NB4 (cell line): Measurements from ENCODE around the gene CHMP2B.

Experiments
- DNase-seq: peaks from one replicate; pipeline ENCODE4 v3.0.0; 2010; ENCODE audit warnings: low read depth
- H3K4me3 ChIP-seq: one replicate; pipeline ENCODE4 v1.5.1; 2011; ENCODE audit warnings: mild to moderate bottlenecking, low read depth, low read length, moderate library complexity
- MYC ChIP-seq: IDR thresholded peaks from 2 replicates; pipeline ENCODE4 v1.6.1; 2011; ENCODE audit warnings: low read depth, low read length
- POLR2A ChIP-seq: IDR thresholded peaks from 2 replicates; pipeline ENCODE4 v1.6.1; 2011; ENCODE audit warnings: mild to moderate bottlenecking; ENCODE audit not compliant: insufficient read length; ENCODE audit errors: extremely low read depth
- TF ChIP-seq, protein P1 (sequence below): IDR thresholded peaks from one replicate; pipeline ENCODE4 v1.5.1; 2012; ENCODE audit warnings: low read depth, low read length
- TF ChIP-seq, protein P2 (sequence below): IDR thresholded peaks from 2 replicates; pipeline ENCODE4 v1.6.1; 2011; ENCODE audit warnings: low read depth, low read length

CHMP2B gene, protein sequence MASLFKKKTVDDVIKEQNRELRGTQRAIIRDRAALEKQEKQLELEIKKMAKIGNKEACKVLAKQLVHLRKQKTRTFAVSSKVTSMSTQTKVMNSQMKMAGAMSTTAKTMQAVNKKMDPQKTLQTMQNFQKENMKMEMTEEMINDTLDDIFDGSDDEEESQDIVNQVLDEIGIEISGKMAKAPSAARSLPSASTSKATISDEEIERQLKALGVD

DNA sequence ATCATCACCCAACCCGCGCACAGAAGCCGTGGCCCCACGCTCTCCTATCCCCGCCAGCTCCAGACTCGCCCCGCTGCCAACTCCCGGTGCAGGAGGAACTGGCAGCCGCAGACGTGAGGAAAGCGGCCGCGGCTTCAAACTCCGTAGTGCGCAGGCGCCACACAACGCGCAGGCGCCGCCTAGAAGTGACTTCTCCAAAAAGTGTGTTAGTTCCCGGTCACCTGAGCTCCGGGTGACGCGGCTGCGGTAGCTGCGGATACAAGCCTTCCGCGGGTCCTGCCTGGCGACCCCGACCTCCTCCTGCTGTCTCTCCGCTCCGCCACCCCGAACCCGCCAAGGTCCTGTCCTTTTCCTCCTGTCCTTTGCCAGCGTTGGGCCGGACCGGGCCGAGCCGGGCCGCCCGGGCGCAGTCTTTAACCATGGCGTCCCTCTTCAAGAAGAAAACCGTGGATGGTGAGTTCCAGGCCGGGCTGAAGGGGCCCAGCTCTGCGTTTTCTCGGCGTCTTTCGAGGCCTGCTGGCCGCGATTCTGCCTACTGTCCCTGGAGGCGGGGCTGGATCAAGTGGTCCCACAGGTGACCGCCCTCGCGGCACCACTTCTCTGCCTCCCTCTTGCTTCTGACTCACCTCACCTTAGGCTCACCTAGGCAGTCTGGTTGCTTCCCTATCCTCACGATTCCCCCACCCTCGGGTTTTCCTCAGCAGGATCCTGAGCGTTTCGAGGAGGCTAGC is at the start of gene CHMP2B:
Gene CHMP2B (plus strand): TSS at position 206 of the 731 bp plus-strand sequence. CDS start 214 bp downstream, at position 420.
- peak; percentile 60 for TF ChIP-seq POLR2A
- TF ChIP-seq, protein P1, sequence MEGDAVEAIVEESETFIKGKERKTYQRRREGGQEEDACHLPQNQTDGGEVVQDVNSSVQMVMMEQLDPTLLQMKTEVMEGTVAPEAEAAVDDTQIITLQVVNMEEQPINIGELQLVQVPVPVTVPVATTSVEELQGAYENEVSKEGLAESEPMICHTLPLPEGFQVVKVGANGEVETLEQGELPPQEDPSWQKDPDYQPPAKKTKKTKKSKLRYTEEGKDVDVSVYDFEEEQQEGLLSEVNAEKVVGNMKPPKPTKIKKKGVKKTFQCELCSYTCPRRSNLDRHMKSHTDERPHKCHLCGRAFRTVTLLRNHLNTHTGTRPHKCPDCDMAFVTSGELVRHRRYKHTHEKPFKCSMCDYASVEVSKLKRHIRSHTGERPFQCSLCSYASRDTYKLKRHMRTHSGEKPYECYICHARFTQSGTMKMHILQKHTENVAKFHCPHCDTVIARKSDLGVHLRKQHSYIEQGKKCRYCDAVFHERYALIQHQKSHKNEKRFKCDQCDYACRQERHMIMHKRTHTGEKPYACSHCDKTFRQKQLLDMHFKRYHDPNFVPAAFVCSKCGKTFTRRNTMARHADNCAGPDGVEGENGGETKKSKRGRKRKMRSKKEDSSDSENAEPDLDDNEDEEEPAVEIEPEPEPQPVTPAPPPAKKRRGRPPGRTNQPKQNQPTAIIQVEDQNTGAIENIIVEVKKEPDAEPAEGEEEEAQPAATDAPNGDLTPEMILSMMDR = no peak
- peak; percentile 89 for DNase-seq
- peak within 1 kb of the TSS; percentile 85 for H3K4me3 ChIP-seq

DNA sequence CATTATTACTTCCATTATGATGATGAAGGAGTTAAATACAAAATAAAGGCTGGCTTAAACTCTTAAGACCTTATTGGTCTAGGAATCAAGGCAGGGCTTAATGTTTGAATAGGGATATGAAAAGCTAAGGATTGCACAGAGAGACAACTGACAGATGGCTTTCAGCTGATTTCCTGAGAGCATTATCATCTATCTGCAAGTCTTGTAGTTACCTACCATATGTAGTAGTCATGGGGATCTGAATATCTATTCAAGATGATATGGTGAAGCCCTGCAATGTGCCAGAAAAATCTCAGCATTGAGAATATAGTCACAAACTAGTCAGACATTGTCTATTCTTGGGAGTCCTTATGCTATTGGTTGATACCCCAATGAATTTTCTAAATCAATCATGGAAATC is 47.5 kb upstream of the CHMP2B start:
- no peak for DNase-seq
- H3K4me3 ChIP-seq = no peak overlapping the region
- TF ChIP-seq POLR2A (no peak), MYC (no peak)
- TF ChIP-seq, protein P1 = no peak
- TF ChIP-seq, protein P2, sequence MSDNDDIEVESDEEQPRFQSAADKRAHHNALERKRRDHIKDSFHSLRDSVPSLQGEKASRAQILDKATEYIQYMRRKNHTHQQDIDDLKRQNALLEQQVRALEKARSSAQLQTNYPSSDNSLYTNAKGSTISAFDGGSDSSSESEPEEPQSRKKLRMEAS = no peak

DNA sequence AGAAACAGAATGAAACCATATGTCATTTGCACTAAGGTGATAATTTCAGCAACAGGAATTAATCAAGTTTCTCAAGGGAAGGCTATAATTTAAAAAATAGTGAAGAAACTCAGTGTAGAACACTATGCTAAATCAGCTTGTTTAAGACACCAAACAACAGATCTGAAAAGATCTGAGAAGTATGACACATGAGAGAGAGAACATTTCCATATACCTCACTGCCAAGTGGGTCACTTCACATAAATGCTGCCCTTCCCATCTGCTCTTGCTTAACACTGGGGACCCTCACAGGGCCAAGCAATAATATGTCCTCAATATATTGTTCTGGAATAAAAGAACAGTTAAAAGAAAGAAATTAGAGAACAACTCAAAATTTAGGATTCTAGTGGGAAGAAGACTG is 45.6 kb upstream of the CHMP2B start:
- H3K4me3 ChIP-seq = no peak overlapping the region
- TF ChIP-seq MYC (no peak), POLR2A (no peak)
- TF ChIP-seq, protein P2 = no peak
- TF ChIP-seq, protein P1 = no peak

DNA sequence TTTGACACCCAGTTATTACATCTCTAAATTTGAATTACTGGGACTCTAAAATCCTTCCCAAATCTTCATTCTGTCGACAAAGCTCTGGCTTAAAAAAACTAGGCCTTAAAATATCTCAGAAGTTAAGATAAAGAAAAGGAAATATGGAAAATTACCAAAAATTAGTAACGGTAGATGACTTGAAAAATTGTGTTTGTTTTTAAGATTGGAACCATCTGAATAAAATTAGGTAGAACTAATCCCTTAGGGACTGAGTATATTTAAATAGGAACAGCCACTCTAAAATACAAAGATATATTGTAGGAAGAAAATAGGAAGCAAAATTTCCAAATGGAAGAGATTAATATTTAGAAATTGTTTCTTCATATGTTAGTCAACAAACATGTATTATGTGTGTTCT is 45.1 kb upstream of the CHMP2B start:
- DNase-seq = no peak
- no peak overlapping the region for H3K4me3 ChIP-seq
- no peak for TF ChIP-seq MYC
- TF ChIP-seq, protein P1 = no peak
- TF ChIP-seq, protein P2 = no peak
- TF ChIP-seq POLR2A = no peak

More for the DNA sequence above, 45.6 kb upstream of the CHMP2B start:
- no peak for DNase-seq

DNA sequence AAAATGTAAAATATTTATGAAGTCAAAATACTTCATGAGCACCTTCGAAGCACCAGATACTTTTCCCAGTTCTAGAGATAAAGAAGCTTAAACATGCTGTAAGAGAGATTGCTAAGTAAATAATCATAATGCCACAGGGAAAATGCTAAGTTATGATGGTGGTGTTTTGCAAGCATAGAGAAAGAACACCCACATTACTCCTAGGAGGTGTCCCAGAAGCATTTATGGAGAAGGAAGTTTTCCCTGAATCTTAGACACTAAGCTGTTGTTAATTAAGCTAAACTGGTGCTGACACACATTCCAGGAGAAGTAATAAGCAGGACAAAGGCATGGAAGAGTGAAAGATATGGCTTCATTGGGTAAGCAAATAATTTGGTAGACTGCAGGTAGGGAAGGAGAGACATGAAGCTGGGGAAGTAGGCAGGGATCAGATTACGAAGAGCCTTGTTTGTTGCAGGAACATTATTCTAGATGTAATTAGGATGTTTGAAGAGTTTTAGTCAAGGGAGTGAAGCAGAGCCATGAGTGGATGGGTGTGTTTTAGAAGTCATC is 40.4 kb upstream of the CHMP2B start:
- H3K4me3 ChIP-seq = no peak overlapping the region
- no peak for DNase-seq
- no peak for TF ChIP-seq POLR2A
- TF ChIP-seq, protein P1 = no peak
- TF ChIP-seq MYC = no peak
- TF ChIP-seq, protein P2 = no peak
